NCI-H1694 treated with DMSO at 0.1 percent for 48 hours (cell line): Measurements from ENCODE around the gene AGO1.
A peak's percentile ranks its signal among the peaks of the same experiment; 100 is the strongest.
"Not testable (repeated sequence)": the region's sequence is repeated elsewhere in the genome, so short reads cannot be mapped to it uniquely, and the experiment has no call there.

Source experiments
- DNase-seq: peaks from one replicate; lab custom pipeline; 2025; lab: John Stamatoyannopoulos, UW

AGO1 gene

GRCh38 chr1:35869245-35869950 is 13.6 kb upstream of the AGO1 start:
- not testable (repeated sequence) for DNase-seq

GRCh38 chr1:35870651-35871309 is 12.2 kb upstream of the AGO1 start:
- no peak for DNase-seq

DNA sequence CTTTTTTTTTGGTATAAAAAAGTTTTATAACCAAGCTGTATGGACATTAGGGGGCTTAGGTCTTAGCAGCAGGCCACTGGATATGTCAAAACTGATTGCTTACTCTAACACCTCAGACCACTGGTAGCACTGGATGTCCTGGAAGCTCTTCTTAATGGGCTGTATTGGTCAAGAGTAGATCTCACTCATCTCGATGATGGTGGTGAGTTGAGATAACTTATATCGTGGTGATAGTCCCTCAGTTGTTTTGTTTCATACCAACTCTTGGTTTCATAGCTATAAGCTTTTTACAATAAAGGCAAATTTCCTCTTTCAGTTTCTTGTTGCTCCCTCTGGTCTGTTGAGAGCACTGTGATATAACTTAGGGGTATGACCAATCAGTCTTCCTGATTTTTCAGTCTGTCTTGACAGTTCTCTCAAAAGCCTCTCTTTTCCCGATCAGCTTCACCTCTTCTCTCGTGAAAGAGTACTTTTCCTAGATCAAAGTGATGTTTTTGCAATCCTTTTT is 9.7 kb upstream of the AGO1 start:
- no peak for DNase-seq

DNA sequence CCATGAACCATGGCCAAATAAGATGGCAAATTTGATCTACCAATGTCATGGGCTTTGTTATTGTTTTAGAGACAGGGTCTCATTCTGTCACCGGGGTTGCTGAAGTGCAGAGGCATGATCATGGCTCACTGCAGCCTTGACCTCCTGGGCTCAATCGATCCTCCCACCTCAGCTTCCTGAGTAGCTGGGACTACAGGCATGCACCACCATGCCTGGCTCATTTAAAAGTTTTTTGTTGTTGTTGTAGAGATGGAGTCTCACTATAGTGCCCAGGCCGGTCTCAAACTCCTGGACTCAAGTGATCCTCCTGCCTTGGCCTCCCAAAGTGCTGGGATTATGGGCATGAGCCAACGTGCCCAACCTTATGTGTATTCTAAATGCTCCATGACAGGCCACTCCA is 8.9 kb upstream of the AGO1 start:
- DNase-seq = not testable (repeated sequence)

GRCh38 chr1:35876988-35877387 is 6.0 kb upstream of the AGO1 start:
- no peak for DNase-seq

- no peak for DNase-seq
Observed at GRCh38 chr1:35881850-35882273, 1.1 kb upstream of the AGO1 start.

GRCh38 chr1:35882586-35882944 is 444 bp upstream of the AGO1 start:
- DNase-seq = no peak

DNA sequence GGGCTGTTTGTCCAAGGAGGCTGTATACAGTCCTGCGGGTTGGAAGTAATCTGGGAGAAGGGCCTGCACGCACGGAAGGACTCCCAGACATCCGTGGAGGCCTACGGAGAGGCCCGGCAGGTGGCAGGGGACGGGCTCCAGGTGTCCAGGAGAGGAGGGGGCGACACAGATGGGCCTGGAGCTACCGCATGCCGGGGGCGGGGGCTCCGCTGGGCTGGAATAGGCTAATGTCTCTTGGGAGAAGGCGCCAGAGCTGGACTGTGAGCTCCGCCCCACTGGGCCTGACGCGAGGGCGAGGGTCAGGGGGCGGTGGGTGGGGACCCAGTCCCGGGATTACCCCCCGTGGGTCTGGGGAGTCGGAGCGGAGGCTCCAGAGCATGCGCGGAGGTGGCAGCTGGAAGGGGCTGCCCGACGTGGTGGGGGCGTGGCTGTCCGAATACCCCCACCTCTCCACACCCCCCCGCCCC is 659 bp downstream of the AGO1 start:
- peak; percentile 6 for DNase-seq

DNA sequence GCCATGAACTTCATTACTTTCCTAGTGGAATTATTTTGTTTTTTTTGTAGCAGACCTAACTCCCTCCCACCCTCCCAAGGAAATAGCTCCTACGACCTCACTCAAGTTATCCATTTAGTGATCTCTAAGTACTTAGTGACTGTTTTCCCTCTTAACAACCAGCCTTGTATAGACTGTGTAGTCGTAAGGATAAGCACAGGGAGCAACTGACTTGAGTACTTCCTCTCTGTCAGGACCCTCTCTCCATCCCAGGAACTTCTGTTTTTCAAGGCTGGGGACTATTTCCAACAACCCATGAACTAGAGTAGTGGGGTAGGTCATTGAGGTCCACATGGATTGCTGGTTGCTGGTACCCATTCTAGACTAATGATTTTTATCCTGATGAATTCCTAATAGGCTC is 1.9 kb downstream of the AGO1 start:
- DNase-seq = no peak

DNA sequence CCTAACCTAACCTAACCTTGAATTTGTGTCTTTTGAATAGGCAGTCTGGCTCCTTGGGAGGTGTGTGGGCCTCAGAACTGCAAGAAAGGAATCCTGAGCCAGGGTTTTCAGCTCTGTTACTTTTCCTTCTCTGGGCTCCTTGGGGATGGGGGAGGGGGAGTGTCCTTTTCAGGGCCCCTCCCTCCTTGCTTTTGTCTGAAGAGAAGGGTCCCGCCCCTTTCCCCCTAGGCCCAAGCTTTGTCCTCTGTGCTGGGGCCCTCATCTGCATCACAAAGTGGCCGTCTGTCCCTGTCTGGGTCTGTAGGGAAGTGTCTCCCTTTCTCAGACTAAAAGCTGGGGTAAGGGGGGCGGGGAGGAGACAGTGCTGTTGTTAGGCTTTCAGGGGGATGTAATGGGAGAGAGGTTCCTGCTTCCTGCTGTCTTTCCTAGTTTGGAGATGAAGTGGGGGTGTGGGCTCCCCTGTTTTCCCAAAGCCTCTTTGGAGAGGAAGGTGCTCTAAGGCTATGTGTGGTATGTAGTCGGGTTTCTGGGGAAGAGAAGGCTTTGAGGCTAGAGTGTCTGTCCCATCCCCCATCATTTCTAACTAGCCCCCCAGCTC is 3.1 kb downstream of the AGO1 start:
- no peak for DNase-seq

DNA sequence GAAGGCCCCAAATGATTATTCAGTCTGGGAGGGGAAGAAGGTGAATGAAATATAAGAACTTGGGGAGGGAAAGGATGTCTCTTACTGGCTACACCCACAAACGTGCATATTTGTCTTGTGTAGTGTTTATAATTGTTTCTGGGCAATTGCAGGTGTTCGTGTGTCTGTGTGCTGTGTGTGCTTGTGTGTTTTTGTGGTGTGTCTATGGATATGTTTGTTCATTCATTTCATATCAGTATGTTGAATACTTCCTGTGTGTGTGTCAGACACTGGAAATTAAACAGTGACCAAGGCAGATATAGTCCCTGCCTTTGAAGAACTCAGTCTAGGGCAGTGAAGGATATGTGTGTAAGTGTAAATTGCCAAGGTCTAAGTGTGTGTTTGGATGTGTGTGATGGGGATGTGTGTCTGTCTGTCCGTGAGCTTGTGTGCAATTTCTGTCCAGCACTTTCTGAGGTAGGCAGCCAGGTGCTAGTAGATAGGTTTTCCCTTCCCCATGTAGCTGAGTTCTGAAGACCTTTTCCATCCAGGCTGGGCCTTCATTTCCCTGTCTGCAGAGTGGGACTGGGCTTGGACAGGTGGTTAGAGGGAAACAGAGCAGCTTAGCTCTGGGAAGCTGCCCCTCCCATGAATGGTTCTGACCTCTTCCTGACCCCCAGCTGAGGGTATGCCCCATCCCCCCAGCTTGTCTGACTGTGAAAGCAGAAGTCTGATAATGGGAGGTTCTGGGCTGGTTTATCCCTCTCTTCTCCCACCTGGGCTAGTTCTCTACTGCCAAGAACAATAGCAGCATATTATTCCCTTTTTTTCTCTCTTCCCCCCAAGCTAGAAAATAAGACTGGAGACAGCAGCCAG is 3.8 kb downstream of the AGO1 start:
- no peak for DNase-seq

DNA sequence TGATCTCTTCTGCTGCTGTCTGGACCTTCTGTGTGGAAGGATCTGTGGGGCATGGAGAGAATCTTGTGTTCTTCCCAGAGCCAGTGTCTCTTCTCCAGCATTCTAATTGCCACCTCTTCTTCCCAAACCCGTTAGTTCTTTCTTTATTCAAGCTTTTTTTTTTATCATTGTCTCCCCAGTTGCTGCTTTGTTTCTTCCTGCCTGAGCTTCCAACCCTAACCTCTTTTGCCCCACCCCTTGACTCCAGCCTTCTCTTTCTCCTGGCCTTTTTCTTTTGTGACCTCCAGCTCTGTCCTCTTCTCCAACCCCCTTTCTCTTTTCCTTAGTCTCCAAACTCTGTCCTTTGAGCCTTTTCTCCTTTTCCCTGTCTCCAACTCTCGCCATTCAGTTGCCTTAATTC is 4.5 kb downstream of the AGO1 start:
- no peak for DNase-seq

DNA sequence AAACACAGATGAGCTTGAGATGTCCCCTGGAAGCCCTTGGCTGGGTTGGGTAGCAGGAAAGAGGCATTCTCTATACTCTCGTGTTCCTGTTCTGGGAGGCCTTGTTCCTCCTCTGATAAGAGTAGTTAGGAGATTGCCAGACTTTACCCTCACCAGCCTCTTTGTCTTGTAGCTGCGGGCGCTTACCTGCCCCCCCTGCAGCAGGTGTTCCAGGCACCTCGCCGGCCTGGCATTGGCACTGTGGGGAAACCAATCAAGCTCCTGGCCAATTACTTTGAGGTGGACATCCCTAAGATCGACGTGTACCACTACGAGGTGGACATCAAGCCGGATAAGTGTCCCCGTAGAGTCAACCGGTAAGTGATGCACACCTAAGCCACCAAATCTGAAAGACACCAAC is 5.2 kb downstream of the AGO1 start:
- DNase-seq = no peak

GRCh38 chr1:35888981-35889380 is 6.0 kb downstream of the AGO1 start:
- not testable (repeated sequence) for DNase-seq

DNA sequence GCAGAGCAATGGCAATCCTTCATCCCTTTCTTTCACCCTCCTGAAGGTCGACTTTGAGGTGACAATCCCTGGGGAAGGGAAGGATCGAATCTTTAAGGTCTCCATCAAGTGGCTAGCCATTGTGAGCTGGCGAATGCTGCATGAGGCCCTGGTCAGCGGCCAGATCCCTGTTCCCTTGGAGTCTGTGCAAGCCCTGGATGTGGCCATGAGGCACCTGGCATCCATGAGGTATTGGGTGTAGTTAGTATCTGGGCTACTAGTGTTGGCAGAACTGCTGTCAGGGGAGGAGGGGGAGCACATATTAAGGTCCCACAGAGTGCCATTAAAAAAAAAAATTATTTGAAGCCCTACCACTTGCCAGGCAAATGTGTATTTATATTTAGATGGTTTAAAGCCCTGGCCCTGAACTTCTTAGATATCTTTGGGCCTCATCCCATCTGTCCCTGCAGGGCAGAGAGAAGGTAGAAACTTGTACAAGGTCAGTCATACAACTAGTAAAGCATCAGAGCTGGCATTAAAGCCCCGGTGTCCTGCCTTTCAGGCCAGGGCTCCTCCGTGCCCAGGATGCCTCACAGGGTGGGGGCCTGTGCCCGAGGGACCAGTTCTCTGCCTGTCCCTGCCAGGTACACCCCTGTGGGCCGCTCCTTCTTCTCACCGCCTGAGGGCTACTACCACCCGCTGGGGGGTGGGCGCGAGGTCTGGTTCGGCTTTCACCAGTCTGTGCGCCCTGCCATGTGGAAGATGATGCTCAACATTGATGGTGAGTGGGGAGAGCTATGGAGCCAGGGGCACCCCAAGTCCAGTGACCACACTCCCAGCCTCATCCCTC is 10.3 kb downstream of the AGO1 start:
- no peak for DNase-seq

DNA sequence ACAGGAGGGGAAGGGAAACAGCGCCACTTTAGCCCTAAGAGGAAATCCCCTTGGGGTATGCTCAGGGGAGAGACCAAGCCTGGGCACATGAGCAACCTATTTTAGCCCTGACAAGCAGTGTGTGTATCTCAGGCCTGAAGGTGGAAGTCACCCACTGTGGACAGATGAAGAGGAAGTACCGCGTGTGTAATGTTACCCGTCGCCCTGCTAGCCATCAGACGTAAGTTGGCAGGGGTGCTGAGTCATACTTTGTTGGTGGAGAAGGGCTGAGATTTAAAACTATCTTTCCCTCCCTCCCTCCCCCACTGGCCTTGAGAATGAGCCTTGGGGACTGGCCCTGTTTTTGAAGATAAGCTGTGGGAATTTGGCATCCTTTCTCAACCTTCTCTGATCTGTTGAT is 11.2 kb downstream of the AGO1 start:
- no peak for DNase-seq

- no peak for DNase-seq
Observed at GRCh38 chr1:35894656-35895055, 11.6 kb downstream of the AGO1 start.

- DNase-seq = no peak
Observed at GRCh38 chr1:35899941-35900340, 16.9 kb downstream of the AGO1 start.

DNA sequence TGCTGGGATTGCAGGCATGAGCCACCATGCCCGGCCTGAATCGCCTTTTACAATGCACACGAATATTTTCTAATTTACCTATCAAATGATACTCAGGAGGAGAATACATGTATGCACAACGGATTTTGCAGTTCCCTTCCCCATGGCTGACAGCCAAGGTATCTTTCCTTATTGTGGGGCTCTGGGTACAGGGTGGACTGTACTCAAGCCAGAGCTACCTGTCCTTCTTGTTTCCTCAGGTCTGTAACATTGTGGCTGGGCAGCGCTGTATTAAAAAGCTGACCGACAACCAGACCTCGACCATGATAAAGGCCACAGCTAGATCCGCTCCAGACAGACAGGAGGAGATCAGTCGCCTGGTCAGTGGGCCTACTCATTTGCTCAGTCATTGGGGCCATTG is 18.2 kb downstream of the AGO1 start:
- DNase-seq = no peak

- no peak for DNase-seq
Observed at GRCh38 chr1:35902671-35903070, 19.7 kb downstream of the AGO1 start.

DNA sequence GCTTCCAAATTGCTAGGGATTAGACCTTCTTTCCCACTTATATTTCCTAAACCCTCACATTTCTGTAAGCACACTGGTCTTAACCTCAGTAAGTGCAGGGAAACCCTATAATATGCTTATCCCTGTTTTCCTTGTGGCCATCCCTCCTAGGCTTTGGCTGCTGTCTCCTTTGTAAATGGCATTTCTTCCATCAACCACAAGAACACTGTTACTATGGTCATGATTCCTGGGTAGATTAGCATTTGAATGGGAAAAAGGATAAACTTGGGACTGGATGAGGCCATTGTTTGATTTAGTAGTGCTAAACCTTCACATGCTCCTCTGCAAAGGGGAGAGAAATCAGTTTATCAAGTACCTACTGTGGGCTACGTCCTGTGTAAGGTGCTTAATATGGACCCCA is 31.7 kb downstream of the AGO1 start:
- DNase-seq = no peak
